Activated CD4-positive, alpha-beta T cell treated with anti-CD3 and anti-CD28 coated beads for 36 hours (primary cell): Measurements from ENCODE around the gene CDKL1. TPM values are rescaled to one million over a fixed set of nuclear protein-coding genes. Genes with fewer than 3 reads are reported as not detected.
A peak's percentile ranks its signal among the peaks of the same experiment; 100 is the strongest.
"Not testable (repeated sequence)": the region's sequence is repeated elsewhere in the genome, so short reads cannot be mapped to it uniquely, and the experiment has no call there.

Experiments used
- ATAC-seq: fragments of 200-7000 bp; cut with Tn5 transposase; one replicate; pipeline ENCODE4 v1.10.0; 2021; ENCODE audit warnings: mild to moderate bottlenecking, moderate library complexity
- CTCF ChIA-PET: fragments of 350-600 bp; sonication (Branson Sonifier 250); formaldehyde crosslinking; loops from one replicate; lab custom pipeline; 2021; ENCODE audit warnings: antibody characterized with exemption; lab: Charles Lee
- POLR2A ChIA-PET: fragments of 350-600 bp; sonication (Branson Sonifier 250); formaldehyde crosslinking; loops from one replicate; lab custom pipeline; 2021; ENCODE audit warnings: antibody characterized with exemption, inconsistent platforms; lab: Charles Lee
- DNase-seq: peaks from one replicate; pipeline ENCODE4 v3.0.0-alpha.2; 2020
- H3K27ac Mint-ChIP-seq: one replicate; pipeline ENCODE4 v1.8.0; 2021; ENCODE audit warnings: mixed read lengths
- H3K27me3 Mint-ChIP-seq: one replicate; pipeline ENCODE4 v1.8.0; 2021; ENCODE audit warnings: mixed read lengths
- H3K36me3 Mint-ChIP-seq: one replicate; pipeline ENCODE4 v1.8.0; 2021; ENCODE audit warnings: low read depth, mixed read lengths
- H3K4me1 Mint-ChIP-seq: one replicate; pipeline ENCODE4 v1.8.0; 2021; ENCODE audit warnings: mixed read lengths
- H3K4me3 Mint-ChIP-seq: one replicate; pipeline ENCODE4 v1.8.0; 2021; ENCODE audit warnings: mild to moderate bottlenecking, moderate library complexity, mixed read lengths
- H3K9me3 Mint-ChIP-seq: one replicate; pipeline ENCODE4 v1.8.0; 2021; ENCODE audit warnings: low read depth, mixed read lengths
- intact Hi-C, 2 experiments: fragments of 100-400 bp; cut with DNase I in 1 of 2; cut with micrococcal nuclease in 1 of 2; formaldehyde crosslinking; loops; one replicate each; pipeline versions ENCODE4 v1.14.2 to v1.15.1; 2022 to 2024; cut with DNase I, micrococcal nuclease
- total RNA-seq, 2 experiments: library from RNA; stranded (reverse); gene quantifications; one replicate each; pipeline ENCODE4 v1.2.3, GENCODE V29; 2021

The CDKL1 gene
- total RNA-seq, 2 experiments from 2014 or later, result 2.9 to 4.4 TPM

- not testable (repeated sequence) for H3K4me3 Mint-ChIP-seq
- CTCF ChIA-PET, result interaction anchor here (1.4 to 1.9 kb wide), 2 partner anchors 45 to 71 kb away, joined by 3 to 7 read pairs; no protein-coding TSS in a partner anchor
- POLR2A ChIA-PET, result interaction anchor here (1.0 kb wide), 1 partner anchor 21 kb away, joined by 6 read pairs; no protein-coding TSS in a partner anchor
Observed at GRCh38 chr14:50365572-50365971, 31.1 kb downstream of the CDKL1 start.

GRCh38 chr14:50364792-50365191 is 31.9 kb downstream of the CDKL1 start:
- ATAC-seq (no peak), DNase-seq (no peak)
- ChIA-PET POLR2A (interaction anchor here (1.3 kb wide), 1 partner anchor 44 kb away, joined by 7 read pairs; no protein-coding TSS in a partner anchor), CTCF (interaction anchor here (0.5 to 2.7 kb wide), 6 partner anchors 9 to 71 kb away, joined by 3 to 11 read pairs (median 6); no protein-coding TSS in a partner anchor)
- H3K9me3 Mint-ChIP-seq, result peaks cover 3% of the 10 kb centered on the region
- no peak overlapping the region for H3K4me3 Mint-ChIP-seq
- intact Hi-C loops, result loop anchor here (5.0 kb wide), 3 partner anchors 42 to 158 kb away; partner anchors contain the start of gene SOS2 (in 1 of the 2)
- H3K36me3 Mint-ChIP-seq, result peaks cover 4% of the 10 kb centered on the region
- peaks cover 20% of the 10 kb centered on the region for H3K4me1 Mint-ChIP-seq
- H3K27me3 Mint-ChIP-seq, result no peaks in the 10 kb centered on the region
- no peak overlapping the region for H3K27ac Mint-ChIP-seq

More at GRCh38 chr14:50365572-50365971, 31.1 kb downstream of the CDKL1 start:
- DNase-seq, intact Hi-C loops, ATAC-seq, H3K27me3 Mint-ChIP-seq, H3K36me3 Mint-ChIP-seq, H3K9me3 Mint-ChIP-seq, H3K27ac Mint-ChIP-seq: not testable (repeated sequence)
- peaks cover 20% of the 10 kb centered on the region for H3K4me1 Mint-ChIP-seq

GRCh38 chr14:50363714-50364111 is 33.0 kb downstream of the CDKL1 start:
- CTCF ChIA-PET, result interaction anchor here (0.8 to 2.7 kb wide), 8 partner anchors 9 to 53 kb away, joined by 3 to 11 read pairs (median 4); no protein-coding TSS in a partner anchor
- DNase-seq, result peak; percentile 66
- Mint-ChIP-seq H3K4me3 (peak overlapping the region; percentile 82), H3K36me3 (peaks cover 4% of the 10 kb centered on the region), H3K27ac (peak overlapping the region; percentile 94), H3K27me3 (no peaks in the 10 kb centered on the region), H3K4me1 (peaks cover 20% of the 10 kb centered on the region), H3K9me3 (peaks cover 3% of the 10 kb centered on the region)
- POLR2A ChIA-PET, result interaction anchor here (0.6 to 1.3 kb wide), 2 partner anchors 43 to 324 kb away, joined by 3 to 7 read pairs; no protein-coding TSS in a partner anchor
- intact Hi-C loops, result loop anchor here (1.0 to 5.0 kb wide), 8 partner anchors 19 to 159 kb away; partner anchors contain the start of genes CDKL1 (in 1 of the 2), DMAC2L (in 1 of the 2), L2HGDH (in 1 of the 2) and SOS2 (in 1 of the 2)
- peak; percentile 96 for ATAC-seq

- Mint-ChIP-seq H3K4me1 (peaks cover 20% of the 10 kb centered on the region), H3K27ac (peak overlapping the region; percentile 94), H3K27me3 (no peaks in the 10 kb centered on the region), H3K4me3 (peak overlapping the region; percentile 82), H3K36me3 (peaks cover 8% of the 10 kb centered on the region), H3K9me3 (peaks cover 3% of the 10 kb centered on the region)
- intact Hi-C loops, result loop anchor here (1.0 to 5.0 kb wide), 8 partner anchors 19 to 159 kb away; partner anchors contain the start of genes CDKL1 (in 1 of the 2), DMAC2L (in 1 of the 2), L2HGDH (in 1 of the 2) and SOS2 (in 1 of the 2)
- DNase-seq, result peak; percentile 60
- POLR2A ChIA-PET, result interaction anchor here (1.0 to 1.3 kb wide), 3 partner anchors 34 to 51 kb away, joined by 3 to 7 read pairs (median 4); partner anchors contain the start of genes CDKL1, DMAC2L and L2HGDH
- ATAC-seq, result peak; percentile 40
- CTCF ChIA-PET, result interaction anchor here (0.8 to 2.7 kb wide), 8 partner anchors 9 to 52 kb away, joined by 3 to 11 read pairs (median 4); no protein-coding TSS in a partner anchor
Observed at GRCh38 chr14:50362764-50363713, 33.6 kb downstream of the CDKL1 start.

GRCh38 chr14:50361473-50362403 is 34.9 kb downstream of the CDKL1 start:
- H3K9me3 Mint-ChIP-seq, DNase-seq, ATAC-seq, H3K27ac Mint-ChIP-seq, H3K27me3 Mint-ChIP-seq, H3K4me3 Mint-ChIP-seq: not testable (repeated sequence)
- peaks cover 20% of the 10 kb centered on the region for H3K4me1 Mint-ChIP-seq
- H3K36me3 Mint-ChIP-seq, result peaks cover 18% of the 10 kb centered on the region
- POLR2A ChIA-PET, result interaction anchor here (1.0 kb wide), 1 partner anchor 35 kb away, joined by 4 read pairs; the partner anchor contains the start of gene CDKL1
- intact Hi-C loops, result loop anchor here (2.0 to 5.0 kb wide), 5 partner anchors 35 to 161 kb away; partner anchors contain the start of genes CDKL1 (in 1 of the 2), DMAC2L (in 1 of the 2), L2HGDH (in 1 of the 2) and SOS2 (in 1 of the 2)
- CTCF ChIA-PET, result interaction anchor here (2.5 kb wide), 1 partner anchor 41 kb away, joined by 10 read pairs; no protein-coding TSS in a partner anchor

GRCh38 chr14:50360851-50361250 is 35.8 kb downstream of the CDKL1 start:
- H3K4me3 Mint-ChIP-seq, result no peak overlapping the region
- H3K27ac Mint-ChIP-seq, result no peak overlapping the region
- DNase-seq, result no peak
- POLR2A ChIA-PET, result no interaction called here
- intact Hi-C loops, result loop anchor here (5.0 kb wide), 3 partner anchors 39 to 161 kb away; partner anchors contain the start of gene SOS2 (in 1 of the 2)
- CTCF ChIA-PET, result no interaction called here
- H3K27me3 Mint-ChIP-seq, result no peaks in the 10 kb centered on the region
- peaks cover 20% of the 10 kb centered on the region for H3K4me1 Mint-ChIP-seq
- H3K9me3 Mint-ChIP-seq, result peaks cover 3% of the 10 kb centered on the region
- H3K36me3 Mint-ChIP-seq, result peaks cover 24% of the 10 kb centered on the region
- ATAC-seq, result no peak

- no peak for DNase-seq
- Mint-ChIP-seq H3K4me3 (no peak overlapping the region), H3K27me3 (no peaks in the 10 kb centered on the region), H3K4me1 (peaks cover 23% of the 10 kb centered on the region), H3K9me3 (peaks cover 3% of the 10 kb centered on the region), H3K27ac (no peak overlapping the region), H3K36me3 (peaks cover 28% of the 10 kb centered on the region)
- intact Hi-C loops, result loop anchor here (5.0 kb wide), 3 partner anchors 38 to 162 kb away; partner anchors contain the start of gene SOS2 (in 1 of the 2)
- POLR2A ChIA-PET, result no interaction called here
- CTCF ChIA-PET, result interaction anchor here (0.7 kb wide), 1 partner anchor 217 kb away, joined by 3 read pairs; no protein-coding TSS in a partner anchor
- ATAC-seq, result no peak
Observed at GRCh38 chr14:50360093-50360492, 36.6 kb downstream of the CDKL1 start.

- Mint-ChIP-seq H3K36me3 (peaks cover 28% of the 10 kb centered on the region), H3K4me3 (no peak overlapping the region), H3K9me3 (peaks cover 3% of the 10 kb centered on the region), H3K4me1 (peaks cover 23% of the 10 kb centered on the region), H3K27me3 (no peaks in the 10 kb centered on the region), H3K27ac (no peak overlapping the region)
- ChIA-PET POLR2A (no interaction called here), CTCF (interaction anchor here (0.7 to 1.0 kb wide), 2 partner anchors 42 to 217 kb away, joined by 3 to 5 read pairs; no protein-coding TSS in a partner anchor)
- DNase-seq (no peak), ATAC-seq (no peak)
- intact Hi-C loops, result loop anchor here (5.0 kb wide), 3 partner anchors 37 to 163 kb away; partner anchors contain the start of gene SOS2 (in 1 of the 2)
Observed at GRCh38 chr14:50359631-50360030, 37.0 kb downstream of the CDKL1 start.

- peaks cover 30% of the 10 kb centered on the region for H3K36me3 Mint-ChIP-seq
- no peaks in the 10 kb centered on the region for H3K27me3 Mint-ChIP-seq
- no peak for ATAC-seq
- peaks cover 13% of the 10 kb centered on the region for H3K4me1 Mint-ChIP-seq
- H3K4me3 Mint-ChIP-seq, result no peak overlapping the region
- H3K9me3 Mint-ChIP-seq, result peaks cover 3% of the 10 kb centered on the region
- no peak overlapping the region for H3K27ac Mint-ChIP-seq
- ChIA-PET CTCF (interaction anchor here (1.0 kb wide), 1 partner anchor 40 kb away, joined by 3 read pairs; no protein-coding TSS in a partner anchor), POLR2A (interaction anchor here (0.6 kb wide), 1 partner anchor 599 kb away, joined by 5 read pairs; no protein-coding TSS in a partner anchor)
- DNase-seq, result no peak
- intact Hi-C loops, result no loop called here
Observed at GRCh38 chr14:50357753-50358395, 38.8 kb downstream of the CDKL1 start.
